AG04449 (cell line): ENCODE results near the gene NRTN.

Source experiments
- CTCF ChIA-PET: fragments of 350-600 bp; formaldehyde crosslinking; extraction: SDS; loops from one replicate; lab custom pipeline; 2021; ENCODE audit warnings: antibody characterized with exemption; lab: Yijun Ruan, JAX
- POLR2A ChIA-PET: fragments of 400-600, 350-600 bp; formaldehyde crosslinking; extraction: SDS; loops from one replicate; lab custom pipeline; 2020; ENCODE audit warnings: antibody characterized with exemption, inconsistent platforms; lab: Yijun Ruan, JAX
- DNase-seq: peaks from one replicate; pipeline ENCODE4 v3.0.0-alpha.2; 2010; ENCODE audit warnings: low read depth, low spot score
- H3K4me3 ChIP-seq: 2 replicates; pipeline ENCODE4 v1.5.1; 2011; ENCODE audit warnings: low read depth, mild to moderate bottlenecking, control low read depth, low read length
- TF ChIP-seq, protein P1 (sequence below): IDR thresholded peaks from one replicate; pipeline ENCODE4 v1.5.1; 2011; ENCODE audit warnings: mild to moderate bottlenecking, moderate library complexity, low read length, control low read depth, inconsistent platforms; ENCODE audit not compliant: insufficient read depth; ENCODE audit errors: missing control alignments

Gene NRTN

GRCh38 chr19:5822181-5822844, 17.4 kb downstream of the NRTN start:
- ChIA-PET POLR2A (no interaction called here), CTCF (interaction anchor here (1.4 to 5.2 kb wide), 3 partner anchors 10 to 18 kb away, joined by 4 to 20 read pairs (median 5); no protein-coding TSS in a partner anchor)

DNA sequence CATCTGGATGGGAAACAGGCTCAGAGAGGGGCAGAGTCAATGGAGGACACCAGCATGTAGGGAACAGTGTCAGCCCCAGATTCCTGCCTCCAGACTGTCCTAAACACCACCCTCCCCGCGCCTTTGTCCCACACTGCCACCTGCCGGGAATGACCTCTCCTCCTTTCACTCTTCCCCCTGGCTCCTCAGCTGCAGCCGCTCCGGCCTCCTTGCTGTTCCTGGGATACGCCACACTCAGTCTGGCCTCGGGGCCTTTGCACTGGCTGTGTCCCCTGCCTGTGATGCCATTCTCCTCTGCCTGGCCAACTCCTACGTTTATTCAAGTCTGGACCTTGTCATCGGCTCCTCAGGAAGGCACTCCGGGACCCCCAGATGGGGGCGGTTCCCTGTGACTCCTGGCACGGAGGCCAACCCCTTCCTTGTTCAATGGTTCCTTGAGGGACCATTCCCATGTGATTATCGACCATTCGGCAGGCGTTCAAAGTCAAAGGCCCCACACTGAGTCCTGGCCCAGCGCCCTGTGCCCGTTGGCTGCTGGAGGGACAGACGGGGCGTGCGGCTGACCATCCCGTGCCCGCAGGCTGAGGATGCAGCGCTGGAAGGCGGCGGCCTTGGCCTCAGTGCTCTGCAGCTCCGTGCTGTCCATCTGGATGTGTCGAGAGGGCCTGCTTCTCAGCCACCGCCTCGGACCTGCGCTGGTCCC, 18.9 kb downstream of the NRTN start:
- TF ChIP-seq, protein P1, sequence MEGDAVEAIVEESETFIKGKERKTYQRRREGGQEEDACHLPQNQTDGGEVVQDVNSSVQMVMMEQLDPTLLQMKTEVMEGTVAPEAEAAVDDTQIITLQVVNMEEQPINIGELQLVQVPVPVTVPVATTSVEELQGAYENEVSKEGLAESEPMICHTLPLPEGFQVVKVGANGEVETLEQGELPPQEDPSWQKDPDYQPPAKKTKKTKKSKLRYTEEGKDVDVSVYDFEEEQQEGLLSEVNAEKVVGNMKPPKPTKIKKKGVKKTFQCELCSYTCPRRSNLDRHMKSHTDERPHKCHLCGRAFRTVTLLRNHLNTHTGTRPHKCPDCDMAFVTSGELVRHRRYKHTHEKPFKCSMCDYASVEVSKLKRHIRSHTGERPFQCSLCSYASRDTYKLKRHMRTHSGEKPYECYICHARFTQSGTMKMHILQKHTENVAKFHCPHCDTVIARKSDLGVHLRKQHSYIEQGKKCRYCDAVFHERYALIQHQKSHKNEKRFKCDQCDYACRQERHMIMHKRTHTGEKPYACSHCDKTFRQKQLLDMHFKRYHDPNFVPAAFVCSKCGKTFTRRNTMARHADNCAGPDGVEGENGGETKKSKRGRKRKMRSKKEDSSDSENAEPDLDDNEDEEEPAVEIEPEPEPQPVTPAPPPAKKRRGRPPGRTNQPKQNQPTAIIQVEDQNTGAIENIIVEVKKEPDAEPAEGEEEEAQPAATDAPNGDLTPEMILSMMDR, result no peak
- CTCF ChIA-PET, result interaction anchor here (0.8 to 5.2 kb wide), 5 partner anchors 13 to 67 kb away, joined by 3 to 20 read pairs (median 5); no protein-coding TSS in a partner anchor
- POLR2A ChIA-PET, result no interaction called here
- DNase-seq, result no peak
- H3K4me3 ChIP-seq, result no peak overlapping the region

More at GRCh38 chr19:5822181-5822844, 17.4 kb downstream of the NRTN start:
- H3K4me3 ChIP-seq, result no peak overlapping the region
- DNase-seq, result no peak
- TF ChIP-seq, protein P1, result no peak

DNA sequence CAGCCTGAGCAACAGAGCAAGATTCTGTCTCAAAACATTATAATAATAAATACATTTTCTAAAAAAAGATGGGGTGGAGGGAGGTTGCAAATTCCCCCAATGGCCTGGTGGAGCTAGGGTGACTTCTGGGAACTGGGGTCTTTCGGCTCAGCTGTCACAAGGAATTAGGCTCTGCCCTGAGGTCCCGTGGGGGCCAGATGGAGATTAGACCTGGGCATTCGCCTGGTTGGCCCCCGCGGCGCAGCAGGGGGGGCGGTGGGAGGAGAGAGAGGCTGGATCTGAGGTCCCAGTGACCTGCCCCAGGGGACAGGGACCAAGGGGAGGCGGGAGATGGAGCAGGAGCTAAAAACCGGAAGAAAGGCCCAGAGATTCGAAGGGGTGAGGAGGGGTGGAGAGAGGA, 19.9 kb downstream of the NRTN start:
- TF ChIP-seq, protein P1, result no peak

GRCh38 chr19:5825178-5825577, 20.3 kb downstream of the NRTN start:
- no peak overlapping the region for H3K4me3 ChIP-seq
- CTCF ChIA-PET, result interaction anchor here (1.0 to 1.1 kb wide), 2 partner anchors 22 to 51 kb away, joined by 4 to 5 read pairs; no protein-coding TSS in a partner anchor
- POLR2A ChIA-PET, result no interaction called here
- TF ChIP-seq, protein P1, result no peak
- no peak for DNase-seq

More for the DNA sequence above, 19.9 kb downstream of the NRTN start:
- CTCF ChIA-PET, result interaction anchor here (1.0 to 1.1 kb wide), 2 partner anchors 21 to 50 kb away, joined by 4 to 5 read pairs; no protein-coding TSS in a partner anchor
- POLR2A ChIA-PET, result no interaction called here
- DNase-seq, result no peak
- H3K4me3 ChIP-seq, result no peak overlapping the region

- CTCF ChIA-PET, result no interaction called here
These were observed 21.9 kb downstream of the NRTN start for GRCh38 chr19:5826531-5827341.

More at GRCh38 chr19:5826531-5827341, 21.9 kb downstream of the NRTN start:
- TF ChIP-seq, protein P1, result peak; percentile 7
- POLR2A ChIA-PET, result interaction anchor here (1.1 kb wide), 1 partner anchor 36 kb away, joined by 4 read pairs; the partner anchor contains the start of gene DUS3L
- H3K4me3 ChIP-seq, result no peak overlapping the region; the same call in 1 of the 2 replicates
- DNase-seq, result no peak
